Heart left ventricle (tissue), 13 donors: ENCODE measurements around the gene ITGA11.

Experiments
- CTCF ChIP-seq, 12 donors: fragments of 200-600 bp; sonication (generic) in 4 of 12; IDR thresholded peaks; one replicate each; pipeline versions ENCODE4 v1.5.0 to v1.8.0; 2018 to 2022; ENCODE audit warnings: antibody characterized with exemption in 12 of 12, mild to moderate bottlenecking in 5 of 12
- POLR2A ChIP-seq, 2 donors: fragments of 450-650 bp; IDR thresholded peaks; one replicate each; pipeline ENCODE4 v1.6.1; 2017; ENCODE audit warnings: antibody characterized with exemption in 2 of 2, mild to moderate bottlenecking in 2 of 2, moderate library complexity in 2 of 2
- donor health status: ischemic (EF 13 %, LVEDD 7.1; RV severe dilation, severe dysfunction).
- donor health status: DM: no; HTN: yes; CAD: no.
- donor health status: DM: no; HTN: no; CAD: no.
- donor health status: ischemic (EF 25% LVEDD 6.9; RV normal size, moderate dysfunction).
- donor health status: ischemic (EF 25% LVEDD 5.7; RV mildly dilated, moderate dysfunction).
- donor health status: ischemic (EF 35%, LVEDD 5.7; RV mildly dilated, moderate dysfunction).
- donor health status: nonischemic (EF 11% LVEDD 7.7; RV severe dilation, severe dysfunction).
- donor health status: DM: yes; HTN: yes; CAD: no.
- donor health status: PGD.
- donor health status: ischemic (EF 29% LVEDD 5.4; RV normal size, mild dysfunction).
- donor health status: nonischemic (EF 23%, LVEDD 6.1; RV moderate dilation, normal function).

GRCh38 chr15:68371851-68372250 is 60.1 kb downstream of the ITGA11 start:
- no peak for TF ChIP-seq CTCF (IDR thresholded peaks at IDR 0.05)
- TF ChIP-seq POLR2A (IDR thresholded peaks at IDR 0.05): no peak
